CD4-positive, alpha-beta T cell treated with Interferon gamma for 1 hour (primary cell): ENCODE measurements around the gene SNX7.

Experiments
- DNase-seq: peaks from one replicate; pipeline ENCODE4 v3.0.0-alpha.2; 2020

SNX7 gene

GRCh38 chr1:98697781-98698180 is 36.3 kb downstream of the SNX7 start:
- DNase-seq = no peak

DNA sequence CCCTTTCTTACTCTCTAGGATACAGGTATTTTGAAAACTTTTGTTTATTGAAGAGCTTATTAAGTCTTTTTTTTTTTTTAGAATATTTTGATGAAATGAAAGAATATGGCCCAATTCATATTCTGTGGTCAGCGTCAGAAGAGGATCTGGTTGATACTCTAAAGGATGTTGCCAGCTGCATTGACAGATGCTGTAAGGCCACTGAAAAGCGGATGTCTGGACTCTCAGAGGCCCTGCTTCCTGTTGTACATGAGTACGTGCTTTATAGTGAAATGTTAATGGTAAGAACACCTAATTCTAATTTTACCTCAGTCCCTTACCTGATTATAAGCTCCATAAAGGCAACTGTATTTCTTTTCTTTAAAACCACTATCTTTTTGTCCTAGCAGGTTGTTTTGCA is 37.1 kb downstream of the SNX7 start:
- DNase-seq = no peak

DNA sequence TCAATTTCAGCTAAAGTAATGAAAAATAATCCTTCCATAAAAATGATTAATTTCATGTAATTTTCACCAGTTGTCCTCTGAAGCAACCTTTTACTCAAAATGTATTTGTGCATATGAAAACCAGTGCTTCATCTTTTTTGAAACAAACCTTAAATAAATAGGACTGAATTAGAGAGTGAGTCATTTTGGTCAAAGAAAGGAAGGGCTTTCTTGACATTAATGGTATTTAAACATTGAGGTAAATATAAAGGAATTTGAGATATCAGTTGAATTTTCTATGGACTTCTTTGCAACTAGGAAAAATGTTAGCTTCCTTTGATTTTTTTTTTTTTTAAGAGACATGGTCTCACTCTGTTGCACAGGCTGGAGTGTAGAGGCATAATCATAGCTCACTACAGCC is 38.7 kb downstream of the SNX7 start:
- no peak for DNase-seq

DNA sequence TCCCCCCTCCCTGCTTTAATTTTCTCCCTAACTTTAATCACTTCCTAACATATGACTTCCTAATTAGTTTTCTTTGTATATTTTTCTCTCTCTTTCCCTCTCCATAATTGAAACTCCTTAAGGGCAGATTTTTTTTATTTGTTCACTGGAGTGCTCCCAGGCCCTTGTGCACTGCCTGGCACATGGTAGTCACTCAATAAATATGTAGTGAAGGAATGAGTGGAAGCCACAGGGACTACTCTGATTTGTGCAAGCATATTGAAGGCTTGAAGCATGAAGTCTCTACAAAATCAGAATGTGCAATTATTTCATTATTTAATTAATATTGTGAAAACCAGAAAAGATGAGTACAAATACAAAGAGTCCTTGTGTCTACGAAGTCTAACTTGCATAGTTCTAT is 41.5 kb downstream of the SNX7 start:
- DNase-seq = no peak

DNA sequence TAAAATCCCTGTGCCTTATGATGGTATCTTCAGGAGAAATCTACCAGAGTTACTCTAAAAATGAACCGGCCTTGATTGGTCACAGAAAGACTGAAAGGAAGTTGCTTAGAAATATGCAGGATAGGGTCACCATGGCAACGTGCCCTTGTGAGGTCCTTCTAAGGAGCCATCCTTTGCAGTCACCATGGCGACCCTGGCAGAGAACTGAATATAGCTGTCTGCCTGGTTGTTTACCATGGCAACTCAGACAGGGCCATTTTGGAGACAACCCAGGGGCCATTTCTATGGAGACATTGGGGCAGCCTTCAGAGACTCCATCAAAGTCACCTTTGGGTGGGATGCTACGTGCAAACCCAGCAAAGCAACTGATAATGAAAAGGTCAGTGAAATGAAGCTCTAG is 43.0 kb downstream of the SNX7 start:
- DNase-seq = no peak

DNA sequence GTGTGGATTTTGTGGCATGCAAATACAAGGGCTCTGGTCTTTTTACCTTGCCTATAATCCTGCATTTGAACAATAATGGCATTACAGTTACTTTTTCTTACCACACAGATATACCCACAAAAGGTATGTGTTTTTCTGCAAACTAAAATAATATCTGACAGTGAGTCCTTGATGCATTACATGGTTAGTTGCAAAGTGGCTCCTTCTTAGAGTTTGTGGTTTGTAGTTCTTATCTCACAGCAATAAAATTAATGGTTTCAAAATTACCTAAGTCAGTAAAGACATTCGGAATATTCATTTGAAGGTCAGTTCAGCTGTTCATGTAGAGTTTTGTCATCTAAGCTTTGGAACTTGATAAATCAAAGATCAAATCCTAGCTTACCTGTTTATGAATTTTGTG is 43.5 kb downstream of the SNX7 start:
- DNase-seq = no peak

DNA sequence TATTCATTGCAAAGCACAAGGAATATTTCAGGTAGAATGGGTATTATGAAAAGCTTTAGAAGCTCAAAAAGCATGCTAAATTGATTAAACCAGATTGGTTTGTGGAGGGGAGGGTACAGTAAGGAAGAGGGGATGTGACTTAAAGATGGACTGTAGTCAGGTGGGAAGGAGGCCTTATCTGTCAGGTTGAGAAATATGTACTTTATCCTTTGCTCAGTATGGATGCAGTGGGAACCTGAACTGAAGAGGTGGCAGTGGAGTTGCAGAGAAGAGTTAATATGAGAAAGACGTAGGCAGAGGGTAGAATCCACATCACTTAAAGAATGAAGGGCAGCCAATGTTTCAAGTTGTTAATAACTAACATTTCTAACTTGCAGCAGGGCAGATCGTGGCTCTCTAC is 44.1 kb downstream of the SNX7 start:
- no peak for DNase-seq

DNA sequence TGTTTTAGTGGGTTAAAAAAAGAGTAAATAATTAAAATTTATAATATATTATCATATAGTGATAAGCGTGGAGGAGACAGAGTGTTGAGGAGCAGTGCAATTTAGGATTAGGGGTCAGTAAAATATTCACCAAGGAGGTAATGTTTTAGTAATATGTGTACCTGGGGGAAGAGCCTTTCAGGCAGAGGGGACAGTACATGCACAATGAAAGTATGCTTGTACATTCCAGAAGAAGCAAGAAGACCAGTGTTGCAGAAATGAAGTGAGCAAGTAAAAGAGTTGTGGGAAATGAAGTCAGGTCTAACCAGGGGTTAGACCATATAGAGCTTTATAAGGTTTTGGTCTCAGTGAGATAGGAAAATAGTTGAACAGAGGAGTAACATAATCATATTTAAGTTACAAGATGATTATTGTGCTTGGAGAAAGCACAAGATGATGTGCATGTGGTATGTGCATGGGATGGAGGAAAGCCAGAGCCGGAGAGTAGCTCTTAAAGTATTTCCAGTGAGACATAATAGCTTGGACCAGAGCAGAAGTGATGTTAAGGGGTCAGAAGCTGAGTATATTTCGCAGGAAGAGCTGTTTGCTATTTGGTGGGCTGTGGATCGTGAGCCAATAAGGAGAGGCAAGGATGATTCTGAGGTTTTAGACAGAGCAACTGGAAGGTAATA is 44.8 kb downstream of the SNX7 start:
- no peak for DNase-seq

GRCh38 chr1:98707556-98707955 is 46.0 kb downstream of the SNX7 start:
- DNase-seq = no peak

DNA sequence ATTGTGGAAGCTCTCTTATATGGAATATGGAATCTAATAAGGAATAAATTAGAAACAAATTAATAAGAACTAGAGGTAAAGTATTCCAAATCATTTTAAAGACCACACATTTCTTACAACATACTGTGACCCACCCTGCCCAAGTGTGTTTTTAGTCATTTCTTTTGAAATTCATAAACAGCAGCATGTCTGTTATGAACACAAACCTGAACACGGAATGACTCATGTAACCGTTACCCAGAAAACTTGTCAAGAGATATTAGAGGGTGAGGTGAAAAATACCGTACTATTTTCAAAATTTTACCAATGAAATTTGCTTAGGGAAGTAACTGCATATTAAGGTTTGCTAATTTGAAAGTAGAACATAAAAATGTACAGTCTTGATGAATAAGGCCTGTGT is 48.4 kb downstream of the SNX7 start:
- DNase-seq = no peak

GRCh38 chr1:98723574-98723973 is 62.1 kb downstream of the SNX7 start:
- no peak for DNase-seq

DNA sequence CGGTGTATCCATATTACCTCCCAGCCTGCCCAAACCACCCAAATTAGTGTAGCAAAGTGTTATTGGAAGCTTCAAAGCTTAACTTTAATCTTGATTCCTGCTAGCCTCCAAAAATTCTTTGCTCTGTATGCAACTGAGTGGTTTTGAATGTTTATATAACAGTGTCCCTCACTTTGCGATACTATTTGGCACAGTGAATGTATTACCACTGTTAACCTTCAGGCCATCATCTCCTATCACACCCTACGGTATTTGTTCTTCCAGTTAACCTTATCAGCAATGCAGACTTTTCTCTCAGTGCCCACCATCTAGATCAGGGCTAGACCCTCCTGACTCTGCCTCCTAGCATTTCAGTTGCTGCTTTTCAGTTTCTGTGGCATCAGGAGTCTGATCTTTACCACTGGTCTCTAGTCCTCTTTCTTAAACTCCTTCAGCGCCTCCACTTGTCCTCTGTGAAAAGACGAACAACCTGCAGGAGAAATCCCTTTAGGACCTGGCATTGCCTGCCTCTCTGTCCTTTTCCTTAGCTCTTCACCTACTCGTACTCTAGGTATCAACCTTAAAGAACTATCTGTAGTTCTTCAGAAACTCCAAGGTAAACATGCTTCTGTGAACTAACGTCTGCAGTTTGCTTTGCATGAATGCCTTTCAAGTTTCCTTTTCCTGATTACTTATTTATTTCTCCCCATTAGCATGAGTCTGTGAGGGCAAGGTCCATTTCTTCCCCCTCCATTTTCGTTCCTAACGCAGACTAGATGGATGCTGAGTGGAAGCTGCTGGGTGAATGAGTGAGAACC is 71.7 kb downstream of the SNX7 start:
- no peak for DNase-seq

- DNase-seq = no peak
Observed at GRCh38 chr1:98733782-98734112, 72.2 kb downstream of the SNX7 start.

DNA sequence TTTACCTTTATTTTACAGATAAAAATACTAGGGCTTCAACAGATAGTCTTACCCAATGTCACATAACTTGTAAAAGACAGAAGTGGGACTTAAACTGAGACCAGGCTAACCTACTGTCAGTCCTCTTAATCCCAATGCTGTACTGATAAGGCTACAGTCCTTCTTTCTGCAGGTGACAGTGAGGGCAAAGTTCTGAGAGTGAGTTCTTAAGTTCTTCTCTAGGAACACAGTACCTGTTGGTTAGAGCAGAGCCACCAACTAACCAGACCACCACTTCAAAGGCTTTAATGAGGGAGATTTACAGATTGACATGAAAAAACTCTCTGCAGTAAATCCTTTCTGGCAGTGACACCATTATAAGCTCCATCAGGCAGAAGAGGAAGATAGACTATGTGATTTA is 74.2 kb downstream of the SNX7 start:
- no peak for DNase-seq

DNA sequence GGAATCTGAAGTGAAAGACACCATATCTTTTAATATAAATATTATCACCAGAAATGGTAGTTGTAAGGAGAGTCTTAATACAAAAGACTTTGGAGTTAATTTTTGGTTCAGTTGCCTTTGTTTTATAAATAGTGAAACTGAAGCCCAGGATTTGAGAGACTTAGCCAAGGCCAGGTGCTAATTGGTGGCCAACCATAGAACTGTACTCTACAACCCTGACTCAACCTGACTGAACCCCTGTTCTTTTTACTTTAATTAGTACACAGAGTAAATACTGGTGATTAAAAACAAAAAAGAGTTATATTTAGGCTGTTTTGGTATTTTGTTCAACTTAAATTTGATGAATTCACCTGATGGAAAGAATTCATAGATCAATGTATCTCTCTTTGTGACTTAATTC is 76.3 kb downstream of the SNX7 start:
- no peak for DNase-seq

DNA sequence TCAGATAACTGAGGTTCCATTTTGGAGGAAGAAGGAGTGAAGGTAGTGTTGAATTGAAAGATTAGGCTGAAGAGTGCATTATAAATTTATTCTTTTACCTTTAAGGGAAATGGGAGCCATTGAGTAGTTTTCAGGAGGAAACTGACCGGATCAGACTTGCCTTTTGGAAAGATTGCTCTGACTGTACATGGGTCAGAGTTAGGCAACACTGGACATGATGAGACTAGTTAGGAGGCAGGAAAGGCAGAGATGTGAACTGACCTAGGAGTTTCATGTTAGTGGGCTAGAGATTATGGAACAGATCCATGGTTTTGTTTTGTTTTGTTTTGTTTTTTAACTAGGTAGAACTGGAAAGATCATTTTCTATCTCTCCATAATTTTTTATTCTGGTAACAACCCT is 78.2 kb downstream of the SNX7 start:
- no peak for DNase-seq

DNA sequence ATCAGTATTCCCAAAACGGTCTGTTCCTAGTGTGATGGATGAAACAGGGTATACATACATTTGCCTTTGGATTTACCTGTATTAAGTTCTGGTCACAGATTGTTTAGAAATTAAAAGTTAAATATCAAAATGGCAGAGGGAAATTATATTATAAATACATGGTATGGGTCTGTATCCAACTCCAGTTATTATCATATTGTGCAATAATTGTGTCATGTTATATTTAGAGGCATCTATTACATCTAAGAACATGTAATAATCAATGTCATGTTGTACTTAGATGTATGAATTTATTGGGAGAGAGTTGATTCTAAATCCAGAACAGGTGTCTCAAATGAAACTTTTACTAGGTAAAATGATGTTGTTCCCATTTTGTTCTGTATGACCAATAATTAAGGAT is 79.6 kb downstream of the SNX7 start:
- DNase-seq = no peak

DNA sequence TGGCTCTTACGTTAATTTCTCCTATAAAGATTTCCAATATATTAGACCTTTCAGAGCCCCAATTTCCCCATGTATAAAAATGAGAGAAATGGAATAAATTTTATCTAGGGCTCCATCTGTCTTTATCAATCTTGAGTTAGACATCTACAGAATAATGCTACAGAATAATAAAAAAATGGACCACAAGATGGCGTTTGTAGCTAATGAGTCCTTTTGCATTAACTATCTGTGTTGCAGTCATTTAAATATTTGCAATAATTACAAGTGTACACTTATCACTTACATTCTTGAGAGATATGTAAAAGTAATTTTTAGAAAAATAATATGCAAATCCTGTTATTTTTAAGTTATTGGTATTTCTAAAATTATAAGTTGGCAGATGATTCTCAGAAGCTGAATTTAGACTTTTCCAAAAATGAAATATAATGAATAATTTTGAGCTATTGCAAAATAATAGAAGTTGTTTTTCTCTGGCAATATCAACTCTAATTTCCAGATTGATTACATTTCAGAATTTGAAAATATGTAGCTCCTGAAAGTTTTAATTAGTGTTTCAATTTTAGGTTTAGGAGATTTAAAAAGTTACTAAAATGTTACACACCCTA is 87.7 kb downstream of the SNX7 start:
- no peak for DNase-seq

- DNase-seq = no peak
Observed at GRCh38 chr1:98754176-98754575, 92.7 kb downstream of the SNX7 start.

GRCh38 chr1:98761219-98761865 is 99.8 kb downstream of the SNX7 start:
- DNase-seq = no peak

GRCh38 chr1:98763488-98764150 is 102.1 kb downstream of the SNX7 start:
- no peak for DNase-seq

- DNase-seq = no peak
Observed at GRCh38 chr1:98764485-98764884, 103.0 kb downstream of the SNX7 start.

- no peak for DNase-seq
Observed at GRCh38 chr1:98766255-98766654, 104.7 kb downstream of the SNX7 start.
